GM19025 (cell line): ENCODE data around the gene OLA1.

Experiments
- ATAC-seq: cut with Tn5 transposase; IDR thresholded peaks from one replicate; pipeline ENCODE4 v1.9.1; 2021; ENCODE audit warnings: mild to moderate bottlenecking, low read depth, moderate library complexity; ENCODE audit not compliant: unreplicated experiment

OLA1 gene

DNA sequence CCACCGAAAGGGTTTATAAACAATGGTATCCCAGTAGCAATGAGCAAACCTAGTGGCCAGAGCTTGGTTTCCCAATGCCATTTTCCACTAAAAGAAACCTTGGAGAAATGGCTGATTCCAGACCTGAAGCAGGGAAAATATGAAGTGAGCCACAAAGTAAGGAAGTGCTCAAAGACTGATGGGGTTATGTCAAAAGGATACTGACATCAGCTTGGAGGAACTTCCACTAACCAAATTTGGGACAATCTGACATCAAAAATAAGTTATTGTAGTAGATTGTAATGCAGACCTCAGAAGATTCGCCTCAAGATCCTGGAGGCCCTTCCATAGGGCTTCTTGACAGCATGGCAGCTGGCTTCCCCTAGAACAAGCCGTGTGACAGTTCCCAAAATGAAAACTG, 203.8 kb downstream of the OLA1 start:
- no peak for ATAC-seq

DNA sequence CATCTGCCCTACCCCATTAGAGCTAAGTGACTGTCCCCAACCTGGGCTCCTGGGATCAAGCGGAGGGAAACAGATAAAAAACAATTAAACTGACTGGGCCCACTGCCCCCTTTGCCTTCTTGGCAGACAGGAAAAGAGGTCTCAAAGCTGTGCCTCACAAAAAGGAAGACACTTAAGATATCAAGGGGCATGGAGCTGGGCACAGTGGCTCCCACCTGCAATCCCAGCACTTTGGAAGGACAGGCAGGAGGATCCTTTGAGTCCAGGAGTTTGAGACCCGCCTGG, 208.0 kb downstream of the OLA1 start:
- ATAC-seq, result no peak

DNA sequence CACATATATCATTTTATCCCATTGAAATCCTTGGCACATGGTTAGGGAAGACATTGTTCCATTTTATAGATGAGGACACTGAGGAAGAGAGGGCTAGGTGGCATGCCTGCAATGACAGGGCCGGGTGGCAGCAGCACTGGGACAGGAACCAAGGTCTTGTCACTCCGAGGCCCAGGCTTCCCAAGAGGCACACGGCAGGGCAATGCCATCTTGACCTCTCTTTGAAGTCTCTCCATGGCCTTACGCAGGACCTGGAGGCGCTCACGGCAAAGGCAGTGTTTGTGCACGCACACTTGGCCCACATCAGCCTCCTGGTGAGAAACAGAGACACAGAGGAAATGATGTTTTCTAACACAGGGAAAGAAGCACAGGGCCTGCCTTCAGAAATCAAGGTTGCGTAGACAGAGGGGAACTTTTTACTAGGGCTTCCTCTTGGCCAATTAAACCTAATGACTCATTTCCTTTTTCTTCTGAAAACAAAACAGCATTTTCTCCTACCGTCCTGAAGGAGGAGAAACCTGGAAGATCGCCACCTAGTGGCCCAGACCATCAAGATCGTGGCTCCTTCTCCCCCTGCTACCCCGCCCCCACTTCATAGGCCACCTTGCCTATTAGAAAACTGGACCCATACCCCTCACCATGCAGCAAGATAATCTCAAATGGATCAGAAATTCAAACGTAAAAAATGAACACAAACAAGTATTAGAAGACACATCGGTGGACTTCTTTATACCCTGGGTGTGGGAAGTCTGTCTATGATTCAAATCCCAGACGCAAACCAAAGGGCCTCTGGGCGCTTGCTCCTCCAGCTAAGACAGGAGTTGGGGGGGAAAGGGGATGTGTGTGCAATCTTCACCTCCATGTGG, 208.5 kb downstream of the OLA1 start:
- ATAC-seq, result peak; percentile 95

DNA sequence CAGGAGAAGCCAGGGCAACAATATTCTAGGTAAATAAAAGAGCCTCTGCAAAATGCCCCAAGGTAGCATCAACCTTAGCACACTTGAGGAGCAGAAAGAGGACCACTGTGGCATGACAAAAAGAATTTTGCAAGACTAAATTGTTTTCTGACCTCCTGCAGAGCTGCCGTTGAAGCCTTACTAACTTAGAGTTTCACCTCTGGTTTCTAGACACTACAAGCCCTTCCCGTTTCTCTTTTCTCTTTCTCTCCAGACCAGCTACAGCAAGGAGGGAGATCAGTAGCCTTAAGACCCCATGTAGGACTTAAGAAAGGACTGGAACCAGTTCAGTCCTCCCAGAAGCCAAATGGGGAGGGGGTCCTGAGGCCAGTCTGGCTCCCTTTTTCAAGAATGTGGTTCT, 209.9 kb downstream of the OLA1 start:
- ATAC-seq, result no peak

DNA sequence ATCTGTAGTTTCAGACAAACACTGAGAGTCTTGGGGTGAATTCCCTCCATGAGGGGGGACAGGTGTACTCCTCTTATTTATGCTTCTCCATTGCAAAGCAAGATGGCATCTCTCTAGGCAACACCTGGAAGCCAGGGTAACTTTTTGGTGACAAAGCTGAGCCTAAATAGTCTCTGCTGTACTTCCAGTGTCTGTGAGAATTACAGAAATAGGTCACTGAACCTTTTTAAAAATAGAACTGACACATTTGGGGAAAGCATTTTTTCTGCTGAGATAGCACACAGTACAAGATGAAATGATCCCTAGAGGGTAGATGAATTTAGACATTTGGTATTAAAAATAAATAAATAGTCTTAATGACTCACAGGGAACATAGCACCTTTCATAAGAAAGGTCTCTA, 211.5 kb downstream of the OLA1 start:
- ATAC-seq, result no peak

DNA sequence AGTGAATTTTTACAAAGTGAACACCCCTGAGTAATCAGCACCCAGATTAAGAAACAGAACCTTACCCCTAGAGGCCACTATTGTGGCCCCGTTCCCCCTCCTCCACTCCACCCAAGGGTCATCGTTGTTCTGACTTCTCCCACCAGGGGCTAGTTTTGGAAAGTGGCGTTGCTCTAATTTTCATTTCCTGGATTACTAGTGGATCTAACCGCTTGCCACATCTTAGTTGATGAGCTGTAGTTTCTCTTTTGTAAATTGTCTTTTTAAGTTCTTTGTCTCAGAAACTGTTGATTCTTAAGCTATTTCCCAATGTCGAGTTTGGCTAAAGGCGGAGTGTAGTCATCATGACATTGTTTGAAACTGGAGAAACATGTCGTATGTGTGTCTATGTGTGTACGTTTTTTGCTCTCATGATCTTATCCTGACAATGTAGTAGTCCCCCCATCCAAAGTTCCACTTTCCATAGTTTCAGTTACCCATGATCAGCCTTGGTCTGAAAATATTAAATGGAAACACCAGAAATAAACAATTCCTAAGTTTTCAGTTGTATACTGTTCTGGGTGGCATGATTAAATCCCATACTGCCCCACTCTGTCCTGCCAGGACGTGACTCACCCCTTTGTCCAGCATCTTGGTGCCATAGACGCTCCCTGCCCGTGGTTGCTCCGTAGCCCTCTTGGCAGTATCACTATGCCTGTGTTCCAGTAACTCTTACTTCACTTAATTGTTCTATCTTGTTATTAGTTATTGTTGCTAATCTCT, 212.2 kb downstream of the OLA1 start:
- ATAC-seq, result no peak

DNA sequence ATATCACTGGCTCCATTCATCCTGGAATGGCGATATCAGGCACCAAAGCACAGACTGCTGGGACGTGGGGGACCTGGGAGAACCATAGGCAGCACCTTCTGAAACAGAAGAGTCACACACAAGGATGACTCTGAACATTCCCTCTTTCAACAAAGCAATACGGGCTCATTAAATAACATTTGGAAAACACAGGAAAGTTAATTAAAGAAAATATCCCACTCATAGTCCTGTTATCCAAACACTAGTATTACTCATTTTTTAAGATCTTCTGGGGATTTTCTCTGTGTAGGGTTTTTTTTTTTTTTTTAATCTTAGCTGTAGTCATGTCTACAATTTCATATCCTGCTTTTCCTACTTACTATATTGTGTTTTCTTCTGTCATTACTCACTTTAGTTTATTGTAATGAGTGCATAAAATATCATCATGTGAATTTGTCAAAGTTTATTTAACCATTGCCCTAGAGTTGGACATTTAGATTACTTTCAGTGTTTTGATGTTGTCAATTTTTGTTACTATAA, 213.2 kb downstream of the OLA1 start:
- ATAC-seq, result no peak

DNA sequence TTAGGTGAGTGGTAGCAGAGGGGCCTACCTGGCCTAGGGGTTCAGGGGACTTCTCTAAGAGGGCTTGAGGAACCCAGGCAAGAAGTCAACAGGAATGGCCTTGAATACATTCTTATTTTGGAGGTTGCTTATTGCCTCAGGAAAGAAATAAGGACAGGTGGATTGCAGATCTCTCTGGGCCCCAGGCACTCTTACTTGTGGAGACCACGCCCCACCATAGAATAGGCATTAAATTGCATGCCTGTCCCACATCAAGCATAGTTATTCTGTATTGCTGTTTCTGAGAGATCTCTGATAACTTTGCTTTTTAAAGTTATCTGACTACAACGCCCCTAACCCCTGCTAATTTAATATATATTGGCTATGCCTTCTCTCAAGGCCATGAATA, 215.2 kb downstream of the OLA1 start:
- ATAC-seq, result no peak

DNA sequence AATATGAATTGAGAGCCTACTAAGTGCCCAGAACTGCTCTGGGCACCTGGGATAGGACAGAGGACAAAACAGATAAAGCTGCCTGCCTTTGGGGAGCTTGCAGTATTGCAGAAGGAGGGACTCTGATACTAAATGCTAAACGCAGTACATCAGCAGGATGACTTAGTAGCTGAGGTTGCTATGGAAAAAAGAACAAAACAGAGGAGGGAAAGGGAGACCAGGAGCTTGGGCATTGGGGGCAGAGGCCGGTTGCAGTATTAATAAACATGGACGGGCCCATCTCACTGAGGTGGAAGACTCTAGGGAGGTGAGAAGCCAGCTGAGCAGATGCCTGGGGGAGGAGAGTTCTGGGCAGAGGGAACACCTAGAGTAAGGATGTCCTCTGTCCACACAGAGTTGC, 217.1 kb downstream of the OLA1 start:
- ATAC-seq, result no peak

DNA sequence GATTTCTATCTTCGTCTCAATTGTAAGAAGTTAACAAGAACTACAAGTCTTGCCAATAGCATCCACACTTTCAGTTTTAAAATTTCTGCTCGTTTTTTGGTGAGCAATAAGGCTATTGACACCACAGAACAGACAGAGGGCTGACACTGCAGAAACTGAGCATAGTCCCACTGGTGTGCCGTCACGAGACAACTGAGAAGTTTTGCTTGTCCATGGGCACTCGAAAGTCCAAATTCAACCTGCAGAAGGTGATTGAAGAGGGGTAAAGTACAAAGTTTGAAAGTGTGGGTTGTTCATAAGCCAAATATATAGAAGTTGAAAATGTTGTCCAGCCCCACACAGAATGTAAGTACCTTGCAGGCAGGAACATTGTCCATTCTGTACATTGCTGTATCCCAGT, 219.4 kb downstream of the OLA1 start:
- ATAC-seq, result no peak

DNA sequence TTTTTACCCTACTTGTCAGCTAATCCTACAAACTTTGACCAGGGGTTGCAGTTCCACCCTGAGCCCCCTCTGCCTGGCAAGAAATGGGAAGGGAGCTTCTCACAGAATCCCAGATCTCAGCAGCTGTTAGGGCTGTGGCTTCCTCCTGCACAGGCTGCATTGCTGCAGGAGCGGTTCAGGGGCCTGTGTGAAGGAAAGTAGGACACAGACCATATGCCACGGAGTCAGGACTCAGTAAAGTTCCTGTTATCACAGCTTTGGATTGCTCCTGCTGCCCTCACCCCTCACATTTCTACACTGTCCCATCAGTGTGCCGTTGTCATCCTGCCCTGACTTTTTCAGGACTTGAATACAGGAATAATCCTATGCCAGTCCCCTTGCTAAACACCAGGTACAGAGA, 220.4 kb downstream of the OLA1 start:
- no peak for ATAC-seq

DNA sequence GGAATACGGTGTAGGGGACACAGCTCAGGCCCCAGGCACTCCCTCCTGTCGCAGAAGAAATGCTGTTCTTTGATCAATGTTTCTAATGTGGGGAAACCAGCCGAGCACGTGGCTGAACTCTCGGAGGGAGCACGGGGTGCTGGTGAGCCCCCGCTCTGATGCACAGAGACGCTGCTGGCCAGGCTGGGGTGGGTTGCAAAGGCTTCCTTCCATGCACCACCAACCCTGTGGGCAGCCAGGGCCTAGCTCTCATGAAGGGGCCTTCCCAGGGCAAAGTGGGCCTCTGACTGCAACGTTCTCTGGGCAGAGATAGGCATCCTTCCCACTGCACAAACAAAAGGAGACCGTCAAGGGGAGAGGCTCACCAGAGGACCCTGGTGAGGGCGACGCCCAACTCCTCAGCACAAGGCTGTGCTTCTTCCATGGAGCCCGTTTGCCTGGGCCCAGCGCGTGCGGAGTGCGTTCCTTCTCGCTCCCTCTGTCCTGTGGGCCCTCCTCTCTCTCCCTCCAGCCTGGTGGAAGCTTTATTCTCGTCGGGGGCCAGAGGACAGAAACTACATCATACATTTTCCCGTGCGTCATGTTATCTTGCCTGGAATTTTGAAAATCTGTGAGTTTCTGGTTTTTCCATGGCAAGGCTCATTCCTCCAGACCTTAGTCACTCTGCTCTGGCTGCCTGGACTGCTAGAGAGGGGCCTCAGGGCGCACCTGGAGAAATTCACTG, 222.0 kb downstream of the OLA1 start:
- no peak for ATAC-seq

DNA sequence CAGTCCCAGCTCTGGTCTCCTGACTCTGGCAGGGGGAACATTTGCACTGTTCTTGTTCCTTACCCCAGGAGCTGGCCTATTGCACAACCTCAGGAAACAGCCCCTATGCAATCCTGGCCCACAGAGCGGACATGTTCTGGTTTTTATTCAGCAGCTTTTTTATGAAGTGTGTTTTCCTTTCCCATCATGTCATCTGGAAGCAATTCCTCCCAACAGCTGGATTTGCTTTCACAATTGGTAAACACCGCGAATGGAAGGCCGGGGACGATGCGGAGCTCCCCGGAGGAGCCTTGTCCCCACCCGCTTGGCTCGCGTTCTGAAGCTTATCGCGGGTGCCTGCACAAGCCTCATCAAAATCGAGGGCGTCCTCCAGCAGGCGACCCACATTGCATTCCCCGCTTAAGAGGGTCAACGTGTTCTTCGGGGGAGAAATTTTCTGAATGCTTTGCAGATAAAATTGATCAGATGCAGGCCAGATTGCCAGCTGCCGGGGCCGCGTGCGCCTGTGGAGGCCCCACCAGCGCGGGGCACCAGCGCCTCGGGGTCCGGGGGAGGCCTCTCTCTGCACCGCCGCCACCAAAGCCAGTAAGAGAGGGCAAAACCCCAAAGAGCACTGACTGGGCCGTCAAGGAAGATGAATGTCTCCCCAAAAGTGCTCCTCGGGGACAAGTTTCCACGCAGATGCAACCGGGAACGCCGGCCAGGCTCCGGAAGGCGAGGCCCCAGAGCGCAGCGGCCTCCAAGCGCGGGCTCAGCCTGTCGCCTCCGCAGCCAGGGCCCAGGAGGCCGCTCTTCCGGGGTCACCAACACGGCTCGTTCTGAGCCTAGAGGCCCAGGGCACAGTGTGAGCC, 222.8 kb downstream of the OLA1 start:
- ATAC-seq, result no peak

DNA sequence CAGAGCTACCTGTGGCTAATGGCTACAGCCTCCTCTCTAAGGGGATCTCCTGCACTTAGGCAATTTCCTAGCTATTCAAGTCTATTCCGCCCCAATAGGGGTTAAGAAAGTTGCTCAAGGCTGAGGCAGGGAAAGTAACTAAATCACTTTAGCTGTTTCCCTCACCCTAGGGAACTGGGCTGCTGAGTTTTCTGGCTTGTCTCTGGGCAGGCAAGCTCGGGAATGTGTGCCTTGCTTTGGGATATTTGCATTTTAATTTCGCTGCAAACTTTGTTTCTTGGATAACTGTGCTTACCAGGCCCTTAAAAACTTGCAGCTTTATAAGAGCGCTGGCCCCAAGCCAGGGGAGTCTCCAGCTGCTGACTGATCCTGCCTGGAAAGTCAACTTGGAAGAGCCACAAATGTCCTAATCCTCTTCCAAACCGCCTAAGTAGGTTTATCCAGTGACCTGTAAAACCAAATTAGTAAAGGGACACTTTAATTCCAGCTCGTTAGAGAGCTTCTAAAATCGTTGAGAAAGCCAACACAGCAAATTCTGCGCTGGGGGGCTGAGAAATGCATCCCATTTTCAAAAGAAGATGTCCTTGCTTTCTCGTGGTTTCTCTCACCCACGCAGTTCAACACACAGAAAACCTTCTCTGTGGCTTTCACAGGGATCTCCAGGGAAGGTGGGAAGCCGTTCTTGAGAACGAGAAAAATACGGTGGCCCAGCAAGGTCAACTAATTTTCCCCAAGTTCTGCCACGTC, 223.6 kb downstream of the OLA1 start:
- no peak for ATAC-seq

DNA sequence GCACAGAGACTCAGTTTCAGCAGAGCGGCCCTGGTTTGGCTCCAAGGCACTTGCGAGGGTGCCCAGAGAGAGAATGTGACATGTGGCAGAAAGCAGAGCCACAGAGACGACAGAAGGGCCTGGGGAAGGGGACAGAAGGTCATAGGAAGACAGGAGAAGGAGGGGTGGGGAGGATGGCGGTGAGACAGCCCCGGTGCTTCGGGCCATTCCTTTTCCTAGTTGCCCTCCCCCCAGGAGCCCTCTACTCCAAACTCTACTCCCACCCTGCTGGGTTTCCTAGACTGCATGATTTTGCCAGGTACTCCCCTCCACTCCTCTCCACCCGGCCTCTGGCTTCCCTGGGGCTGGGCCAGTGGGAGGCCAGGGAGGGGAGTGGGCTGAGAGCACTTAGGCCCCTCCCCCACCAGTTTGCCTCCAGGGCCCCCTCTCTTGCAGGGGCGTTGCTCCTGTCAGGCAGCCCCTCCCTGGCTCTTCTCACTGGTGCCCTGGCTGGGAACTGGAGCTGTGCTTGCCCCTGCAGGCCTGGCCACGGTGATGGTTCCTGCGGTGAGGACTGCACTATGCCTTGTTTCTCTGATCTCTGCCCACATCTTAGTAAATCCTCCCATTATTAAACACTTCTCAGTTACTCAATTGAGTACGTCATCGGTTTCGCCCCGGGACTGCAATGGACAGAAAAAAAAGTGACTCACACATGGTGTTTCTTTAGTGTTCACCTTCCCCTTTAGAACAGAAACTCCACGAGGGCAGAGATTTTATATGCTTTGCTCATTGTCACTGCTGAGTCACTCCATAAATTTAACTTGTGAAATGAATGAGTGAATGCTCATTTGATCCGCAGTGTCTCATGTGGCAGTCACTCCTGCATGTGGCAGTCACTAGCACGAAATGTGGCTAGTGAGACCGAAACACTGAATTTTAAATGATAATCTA, 224.5 kb downstream of the OLA1 start:
- no peak for ATAC-seq
